Loucy (cell line): ENCODE results near the gene TRHDE.

Source experiments
- CTCF ChIP-seq: fragments of 200-600 bp; sonication (generic); conservative IDR thresholded peaks from 2 replicates; pipeline ENCODE4 v1.5.1; 2014; ENCODE audit warnings: mild to moderate bottlenecking, antibody characterized with exemption, low read length
- EZH2phosphoT487 ChIP-seq: fragments of 200-600 bp; IDR thresholded peaks from 2 replicates; pipeline ENCODE4 v1.6.1; 2018; ENCODE audit warnings: antibody characterized with exemption, mild to moderate bottlenecking, moderate library complexity, borderline replicate concordance

GRCh38 chr12:72540811-72541210, 268.6 kb downstream of the TRHDE start:
- TF ChIP-seq CTCF (no peak), EZH2phosphoT487 (no peak)
